Measurements from ENCODE around the gene GLI3.

Gene GLI3

GRCh38 chr7:42274053-42274452 is 37.0 kb upstream of the GLI3 start:
- peak; percentile 3 to 67 for DNase-seq
- Histone ChIP-seq H3K18ac (ENCODE audit: low read length) (no peak overlapping the region), H3K36me3 (ENCODE audit: control insufficient read depth in 1 of 2, insufficient read depth in 2 of 2, low read length in 2 of 2) (no peaks in the 10 kb centered on the region), H2AK5ac (ENCODE audit: low read length) (no peak overlapping the region), H3K23ac (ENCODE audit: low read length) (no peak overlapping the region), H2BK12ac (ENCODE audit: low read length) (no peak overlapping the region), H2BK120ac (ENCODE audit: insufficient read depth, low read length, poor library complexity) (no peak overlapping the region), H3K4me1 (ENCODE audit: control insufficient read depth in 1 of 2, insufficient read depth in 2 of 2, low read length in 2 of 2) (no peaks in the 10 kb centered on the region), H4K12ac (ENCODE audit: low read depth, low read length) (no peak overlapping the region), H3K9me3 (ENCODE audit: insufficient read depth, low read depth, low read length) (no peaks in the 10 kb centered on the region), H3K4me2 (ENCODE audit: low read length) (no peak overlapping the region), H4K91ac (ENCODE audit: low read depth, low read length) (no peak overlapping the region), H3K27me3 (ENCODE audit: insufficient read depth, low read length) (no peaks in the 10 kb centered on the region), H3K4me3 (ENCODE audit: low read depth, low read length) (no peak overlapping the region), H2AFZ (ENCODE audit: insufficient read depth, low read length, poor library complexity) (no peak overlapping the region), H3K9ac (ENCODE audit: low read length) (no peak overlapping the region), H4K8ac (ENCODE audit: low read depth, low read length) (no peak overlapping the region), H3K14ac (ENCODE audit: low read length) (no peak overlapping the region), H3K79me2 (ENCODE audit: control insufficient read depth, insufficient read depth, low read length, poor library complexity) (no peaks in the 10 kb centered on the region), H2BK5ac (ENCODE audit: low read depth, low read length, poor library complexity) (no peak overlapping the region), H3K79me1 (ENCODE audit: low read length) (no peaks in the 10 kb centered on the region), H3K27ac (ENCODE audit: low read depth, low read length) (no peak overlapping the region), H3K4ac (ENCODE audit: low read depth, low read length) (no peak overlapping the region)
- WGBS (ENCODE audit: extremely low coverage, insufficient coverage, insufficient read length) = no CpG with 5 or more reads among the region's 5 CpGs

GRCh38 chr7:42272793-42273665 is 36.0 kb upstream of the GLI3 start:
- no peak overlapping the region for H3K4me2 ChIP-seq (ENCODE audit: low read length)
- H3K23ac ChIP-seq (ENCODE audit: low read length) = no peak overlapping the region
- no peak overlapping the region for H2BK120ac ChIP-seq (ENCODE audit: insufficient read depth, low read length, poor library complexity)
- H3K79me1 ChIP-seq (ENCODE audit: low read length) = no peaks in the 10 kb centered on the region
- no peaks in the 10 kb centered on the region for H3K79me2 ChIP-seq (ENCODE audit: control insufficient read depth, insufficient read depth, low read length, poor library complexity)
- no peak overlapping the region for H3K18ac ChIP-seq (ENCODE audit: low read length)
- H3K4me3 ChIP-seq (ENCODE audit: low read depth, low read length) = no peak overlapping the region
- H3K9me3 ChIP-seq (ENCODE audit: insufficient read depth, low read depth, low read length) = no peaks in the 10 kb centered on the region
- H2AK5ac ChIP-seq (ENCODE audit: low read length) = no peak overlapping the region
- WGBS (ENCODE audit: extremely low coverage, insufficient coverage, insufficient read length) = no CpG with 5 or more reads among the region's 3 CpGs
- H4K12ac ChIP-seq (ENCODE audit: low read depth, low read length) = no peak overlapping the region
- H3K4me1 ChIP-seq (ENCODE audit: control insufficient read depth in 1 of 2, insufficient read depth in 2 of 2, low read length in 2 of 2) = no peaks in the 10 kb centered on the region
- no peaks in the 10 kb centered on the region for H3K36me3 ChIP-seq (ENCODE audit: control insufficient read depth in 1 of 2, insufficient read depth in 2 of 2, low read length in 2 of 2)
- H3K27me3 ChIP-seq (ENCODE audit: insufficient read depth, low read length) = no peaks in the 10 kb centered on the region
- no peak overlapping the region for H2BK5ac ChIP-seq (ENCODE audit: low read depth, low read length, poor library complexity)
- H4K8ac ChIP-seq (ENCODE audit: low read depth, low read length) = no peak overlapping the region
- no peak overlapping the region for H4K91ac ChIP-seq (ENCODE audit: low read depth, low read length)
- H2AFZ ChIP-seq (ENCODE audit: insufficient read depth, low read length, poor library complexity) = no peak overlapping the region
- peak; percentile 28 to 55 for DNase-seq
- H3K9ac ChIP-seq (ENCODE audit: low read length) = no peak overlapping the region
- no peak overlapping the region for H2BK12ac ChIP-seq (ENCODE audit: low read length)
- no peak overlapping the region for H3K27ac ChIP-seq (ENCODE audit: low read depth, low read length)
- H3K14ac ChIP-seq (ENCODE audit: low read length) = no peak overlapping the region
- no peak overlapping the region for H3K4ac ChIP-seq (ENCODE audit: low read depth, low read length)

GRCh38 chr7:42269161-42269560 is 32.2 kb upstream of the GLI3 start:
- Histone ChIP-seq H4K8ac (ENCODE audit: low read depth, low read length) (no peak overlapping the region), H4K91ac (ENCODE audit: low read depth, low read length) (no peak overlapping the region), H2AFZ (ENCODE audit: insufficient read depth, low read length, poor library complexity) (no peak overlapping the region), H3K36me3 (ENCODE audit: control insufficient read depth in 1 of 2, insufficient read depth in 2 of 2, low read length in 2 of 2) (no peaks in the 10 kb centered on the region), H3K18ac (ENCODE audit: low read length) (no peak overlapping the region), H3K79me2 (ENCODE audit: control insufficient read depth, insufficient read depth, low read length, poor library complexity) (no peaks in the 10 kb centered on the region), H3K27me3 (ENCODE audit: insufficient read depth, low read length) (no peaks in the 10 kb centered on the region), H3K23ac (ENCODE audit: low read length) (no peak overlapping the region), H3K9ac (ENCODE audit: low read length) (no peak overlapping the region), H3K4ac (ENCODE audit: low read depth, low read length) (no peak overlapping the region), H3K79me1 (ENCODE audit: low read length) (no peaks in the 10 kb centered on the region), H2AK5ac (ENCODE audit: low read length) (no peak overlapping the region), H3K4me1 (ENCODE audit: control insufficient read depth in 1 of 2, insufficient read depth in 2 of 2, low read length in 2 of 2) (no peaks in the 10 kb centered on the region), H4K12ac (ENCODE audit: low read depth, low read length) (no peak overlapping the region), H3K4me3 (ENCODE audit: low read depth, low read length) (no peak overlapping the region), H2BK12ac (ENCODE audit: low read length) (no peak overlapping the region), H3K9me3 (ENCODE audit: insufficient read depth, low read depth, low read length) (no peaks in the 10 kb centered on the region), H3K14ac (ENCODE audit: low read length) (no peak overlapping the region), H3K4me2 (ENCODE audit: low read length) (no peak overlapping the region), H2BK120ac (ENCODE audit: insufficient read depth, low read length, poor library complexity) (no peak overlapping the region), H2BK5ac (ENCODE audit: low read depth, low read length, poor library complexity) (no peak overlapping the region), H3K27ac (ENCODE audit: low read depth, low read length) (no peak overlapping the region)
- no peak for DNase-seq
- no CpG with 5 or more reads among the region's 4 CpGs for WGBS (ENCODE audit: extremely low coverage, insufficient coverage, insufficient read length)

- Histone ChIP-seq H3K27ac (ENCODE audit: low read depth, low read length) (no peak overlapping the region), H2AFZ (ENCODE audit: insufficient read depth, low read length, poor library complexity) (no peak overlapping the region), H3K4me3 (ENCODE audit: low read depth, low read length) (no peak overlapping the region), H2AK5ac (ENCODE audit: low read length) (no peak overlapping the region), H3K23ac (ENCODE audit: low read length) (no peak overlapping the region), H4K12ac (ENCODE audit: low read depth, low read length) (no peak overlapping the region), H3K79me2 (ENCODE audit: control insufficient read depth, insufficient read depth, low read length, poor library complexity) (no peaks in the 10 kb centered on the region), H3K36me3 (ENCODE audit: control insufficient read depth in 1 of 2, insufficient read depth in 2 of 2, low read length in 2 of 2) (no peaks in the 10 kb centered on the region), H2BK5ac (ENCODE audit: low read depth, low read length, poor library complexity) (no peak overlapping the region), H3K14ac (ENCODE audit: low read length) (no peak overlapping the region), H3K27me3 (ENCODE audit: insufficient read depth, low read length) (no peaks in the 10 kb centered on the region), H2BK12ac (ENCODE audit: low read length) (no peak overlapping the region), H3K4me2 (ENCODE audit: low read length) (no peak overlapping the region), H3K18ac (ENCODE audit: low read length) (no peak overlapping the region), H4K91ac (ENCODE audit: low read depth, low read length) (no peak overlapping the region), H2BK120ac (ENCODE audit: insufficient read depth, low read length, poor library complexity) (no peak overlapping the region), H3K4me1 (ENCODE audit: control insufficient read depth in 1 of 2, insufficient read depth in 2 of 2, low read length in 2 of 2) (no peaks in the 10 kb centered on the region), H3K9ac (ENCODE audit: low read length) (no peak overlapping the region), H4K8ac (ENCODE audit: low read depth, low read length) (no peak overlapping the region), H3K4ac (ENCODE audit: low read depth, low read length) (no peak overlapping the region), H3K79me1 (ENCODE audit: low read length) (no peaks in the 10 kb centered on the region), H3K9me3 (ENCODE audit: insufficient read depth, low read depth, low read length) (no peaks in the 10 kb centered on the region)
- DNase-seq = no peak
- WGBS (ENCODE audit: extremely low coverage, insufficient coverage, insufficient read length) = 100% methylated on average over 1 of the region's 4 CpGs
Observed at GRCh38 chr7:42264702-42265101, 27.7 kb upstream of the GLI3 start.
